Epithelial cell of proximal tubule (primary cell): Measurements from ENCODE around the gene TMPRSS3. TPM values are rescaled to one million over a fixed set of nuclear protein-coding genes. Genes with fewer than 3 reads are reported as not detected.

ENCODE experiments used
- DNase-seq: peaks from one replicate; pipeline ENCODE4 v3.0.0-alpha.2; 2011; ENCODE audit warnings: low read depth
- H3K4me3 ChIP-seq: 2 replicates; pipeline ENCODE4 v1.5.1; 2011; ENCODE audit warnings: low read depth, mild to moderate bottlenecking, low read length
- CTCF ChIP-seq: conservative IDR thresholded peaks from 2 replicates; pipeline ENCODE4 v1.5.1; 2012; ENCODE audit warnings: low read depth, mild to moderate bottlenecking, low read length
- total RNA-seq: library from RNA; depleted of rRNA; stranded (reverse); fragments of >200 nt; gene quantifications from 2 replicates; pipeline ENCODE4 v1.2.3, GENCODE V29; 2015

Gene TMPRSS3
- total RNA-seq: 0.43 and 2.0 TPM in 2 replicates

- H3K4me3 ChIP-seq: peak within 1 kb of the TSS; percentile 16
- no peak for DNase-seq
- TF ChIP-seq CTCF: no peak
These were observed at the start of gene TMPRSS3 for GRCh38 chr21:42395905-42396651. Gene TMPRSS3 (minus strand): TSS chr21:42396052. CDS start chr21:42395417, 635 bp downstream.

- DNase-seq: no peak
- TF ChIP-seq CTCF: no peak
These were observed 49.5 kb upstream of the TMPRSS3 start for GRCh38 chr21:42445311-42445710.

GRCh38 chr21:42444745-42445059 is 48.9 kb upstream of the TMPRSS3 start:
- no peak for DNase-seq
- H3K4me3 ChIP-seq: no peak overlapping the region
- TF ChIP-seq CTCF: no peak

More at GRCh38 chr21:42445311-42445710, 49.5 kb upstream of the TMPRSS3 start:
- no peak overlapping the region for H3K4me3 ChIP-seq

GRCh38 chr21:42443876-42444744 is 48.3 kb upstream of the TMPRSS3 start:
- TF ChIP-seq CTCF: no peak
- no peak overlapping the region for H3K4me3 ChIP-seq
- no peak for DNase-seq

GRCh38 chr21:42443181-42443785 is 47.4 kb upstream of the TMPRSS3 start:
- TF ChIP-seq CTCF: no peak
- no peak for DNase-seq

GRCh38 chr21:42441963-42442362 is 46.1 kb upstream of the TMPRSS3 start:
- TF ChIP-seq CTCF: no peak
- H3K4me3 ChIP-seq: no peak overlapping the region
- DNase-seq: no peak

More at GRCh38 chr21:42443181-42443785, 47.4 kb upstream of the TMPRSS3 start:
- H3K4me3 ChIP-seq: no peak overlapping the region
